BJ (cell line): Measurements from ENCODE around the gene AMPD2. TPM values are rescaled to one million over a fixed set of nuclear protein-coding genes. Genes with fewer than 3 reads are reported as not detected.

ENCODE experiments used
- CTCF ChIA-PET: fragments of 350-600 bp; formaldehyde crosslinking; extraction: SDS; loops from one replicate; lab custom pipeline; 2021; ENCODE audit warnings: antibody characterized with exemption, inconsistent platforms; lab: Yijun Ruan, JAX
- POLR2A ChIA-PET: fragments of 300-600 bp; sonication (Branson Sonifier 250); formaldehyde crosslinking; extraction: SDS; loops from one replicate; lab custom pipeline; 2021; ENCODE audit warnings: antibody characterized with exemption; lab: Charles Lee
- DNase-seq: peaks from one replicate; pipeline ENCODE4 v3.0.0-alpha.2; 2011; ENCODE audit warnings: low read depth
- H3K27me3 ChIP-seq: 2 replicates; pipeline ENCODE4 v1.6.0; 2011; ENCODE audit warnings: low read length; ENCODE audit not compliant: control insufficient read depth, insufficient read depth
- H3K36me3 ChIP-seq: 2 replicates; pipeline ENCODE4 v1.5.1; 2011; ENCODE audit warnings: low read length; ENCODE audit not compliant: control insufficient read depth, insufficient read depth
- H3K4me3 ChIP-seq: 2 replicates; pipeline ENCODE4 v1.5.1; 2011; ENCODE audit warnings: low read depth, mild to moderate bottlenecking, control low read depth, low read length
- CTCF ChIP-seq: IDR thresholded peaks from 2 replicates; pipeline ENCODE4 v1.5.1; 2011; ENCODE audit warnings: low read depth, mild to moderate bottlenecking, control low read depth, inconsistent platforms, low read length, moderate library complexity; ENCODE audit not compliant: insufficient read depth
- polyA plus RNA-seq: library from polyadenylated mRNA; depleted of rRNA; stranded (reverse); fragments of >200 nt; gene quantifications from 2 replicates; pipeline ENCODE4 v1.2.3, GENCODE V29; 2011

AMPD2 gene
- polyA plus RNA-seq, 1 experiment = 86.9 TPM

- TF ChIP-seq CTCF = no peak
- H3K4me3 ChIP-seq = no peak overlapping the region
- H3K36me3 ChIP-seq = peaks cover 55% of the 10 kb centered on the region
- no peaks in the 10 kb centered on the region for H3K27me3 ChIP-seq
- ChIA-PET POLR2A (interaction anchor here (0.9 kb wide), 1 partner anchor 81 kb away, joined by 3 read pairs; no protein-coding TSS in a partner anchor), CTCF (interaction anchor here (0.6 to 13.3 kb wide), 5 partner anchors 10 to 88 kb away, joined by 3 to 153 read pairs (median 5); partner anchors contain the start of gene GNAI3)
- DNase-seq = no peak
These were observed 9.1 kb downstream of the AMPD2 start for GRCh38 chr1:109628540-109629321.

GRCh38 chr1:109629372-109630030, 9.9 kb downstream of the AMPD2 start:
- no peak for DNase-seq
- Histone ChIP-seq H3K36me3 (peaks cover 55% of the 10 kb centered on the region), H3K27me3 (no peaks in the 10 kb centered on the region), H3K4me3 (no peak overlapping the region)
- ChIA-PET POLR2A (interaction anchor here (0.9 kb wide), 1 partner anchor 82 kb away, joined by 3 read pairs; no protein-coding TSS in a partner anchor), CTCF (interaction anchor here (0.6 to 13.3 kb wide), 7 partner anchors 9 to 355 kb away, joined by 3 to 153 read pairs (median 5); partner anchors contain the start of gene AHCYL1)
- TF ChIP-seq CTCF = no peak

- Histone ChIP-seq H3K36me3 (peaks cover 55% of the 10 kb centered on the region), H3K4me3 (no peak overlapping the region), H3K27me3 (no peaks in the 10 kb centered on the region)
- POLR2A ChIA-PET = interaction anchor here (0.6 to 0.9 kb wide), 2 partner anchors 25 to 82 kb away, joined by 3 to 6 read pairs; partner anchors contain the start of gene GSTM4
- peak; percentile 21 for TF ChIP-seq CTCF
- no peak for DNase-seq
- CTCF ChIA-PET = interaction anchor here (0.6 to 13.3 kb wide), 9 partner anchors 8 to 354 kb away, joined by 3 to 153 read pairs (median 4); partner anchors contain the start of gene AHCYL1
These were observed 10.7 kb downstream of the AMPD2 start for GRCh38 chr1:109630081-109630897.

- DNase-seq = no peak
- Histone ChIP-seq H3K27me3 (no peaks in the 10 kb centered on the region), H3K4me3 (no peak overlapping the region), H3K36me3 (peaks cover 55% of the 10 kb centered on the region)
- ChIA-PET POLR2A (interaction anchor here (0.6 kb wide), 1 partner anchor 25 kb away, joined by 6 read pairs; the partner anchor contains the start of gene GSTM4), CTCF (interaction anchor here (0.6 to 13.3 kb wide), 6 partner anchors 7 to 353 kb away, joined by 3 to 153 read pairs (median 4); partner anchors contain the start of gene AHCYL1)
- TF ChIP-seq CTCF = no peak
These were observed 11.4 kb downstream of the AMPD2 start for GRCh38 chr1:109630898-109631512.
